Muscle of arm (tissue), 12 donors: ENCODE results near the gene FOXO1. TPM values are rescaled to one million over a fixed set of nuclear protein-coding genes. Genes with fewer than 3 reads are reported as not detected.
"Not testable (repeated sequence)": the region's sequence is repeated elsewhere in the genome, so short reads cannot be mapped to it uniquely, and the experiment has no call there.

Experiments used
- DNase-seq: peaks from one replicate; pipeline ENCODE4 v3.0.0-alpha.2; 2013
- polyA plus RNA-seq, 12 donors: library from polyadenylated mRNA; unstranded; fragments of 120-200 nt; gene quantifications; one replicate each; pipeline ENCODE4 v1.2.1, GENCODE V29; 2013; ENCODE audit not compliant: insufficient read length in 12 of 12

The FOXO1 gene
- polyA plus RNA-seq, 12 donors, result 13.1 to 27.2 (median 15.1) TPM; not detected in 1

- DNase-seq, result no peak
Observed at GRCh38 chr13:40668335-40668734, 1.9 kb upstream of the FOXO1 start.

GRCh38 chr13:40667622-40667978, 1.2 kb upstream of the FOXO1 start:
- DNase-seq, result no peak

- no peak for DNase-seq
Observed at GRCh38 chr13:40666933-40667621, 636 bp upstream of the FOXO1 start.

- peak; percentile 50 for DNase-seq
Observed at GRCh38 chr13:40665126-40666044, 1.1 kb downstream of the FOXO1 start.

GRCh38 chr13:40664350-40665125, 1.9 kb downstream of the FOXO1 start:
- DNase-seq, result peak; percentile 56

- DNase-seq, result not testable (repeated sequence)
Observed at GRCh38 chr13:40664100-40664349, 2.4 kb downstream of the FOXO1 start.

- no peak for DNase-seq
Observed at GRCh38 chr13:40662866-40663265, 3.6 kb downstream of the FOXO1 start.

GRCh38 chr13:40661875-40662665, 4.4 kb downstream of the FOXO1 start:
- DNase-seq, result no peak

- no peak for DNase-seq
Observed at GRCh38 chr13:40660692-40661091, 5.7 kb downstream of the FOXO1 start.

GRCh38 chr13:40660141-40660664, 6.2 kb downstream of the FOXO1 start:
- no peak for DNase-seq

- no peak for DNase-seq
Observed at GRCh38 chr13:40657951-40658350, 8.5 kb downstream of the FOXO1 start.

GRCh38 chr13:40657307-40657706, 9.1 kb downstream of the FOXO1 start:
- no peak for DNase-seq

GRCh38 chr13:40656358-40656757, 10.1 kb downstream of the FOXO1 start:
- no peak for DNase-seq

GRCh38 chr13:40653527-40654318, 12.7 kb downstream of the FOXO1 start:
- no peak for DNase-seq

GRCh38 chr13:40652588-40652940, 13.9 kb downstream of the FOXO1 start:
- DNase-seq, result no peak

GRCh38 chr13:40651866-40652587, 14.4 kb downstream of the FOXO1 start:
- no peak for DNase-seq

- no peak for DNase-seq
Observed at GRCh38 chr13:40648841-40649240, 17.6 kb downstream of the FOXO1 start.

GRCh38 chr13:40648040-40648439, 18.4 kb downstream of the FOXO1 start:
- DNase-seq, result no peak

GRCh38 chr13:40644838-40645604, 21.4 kb downstream of the FOXO1 start:
- no peak for DNase-seq
